ENCODE results near the gene SERPINE1. TPM values are rescaled to one million over a fixed set of nuclear protein-coding genes. Genes with fewer than 3 reads are reported as not detected.

SERPINE1 gene
- total RNA-seq, 1 donor from 2014 or later = 1.5 TPM

DNA sequence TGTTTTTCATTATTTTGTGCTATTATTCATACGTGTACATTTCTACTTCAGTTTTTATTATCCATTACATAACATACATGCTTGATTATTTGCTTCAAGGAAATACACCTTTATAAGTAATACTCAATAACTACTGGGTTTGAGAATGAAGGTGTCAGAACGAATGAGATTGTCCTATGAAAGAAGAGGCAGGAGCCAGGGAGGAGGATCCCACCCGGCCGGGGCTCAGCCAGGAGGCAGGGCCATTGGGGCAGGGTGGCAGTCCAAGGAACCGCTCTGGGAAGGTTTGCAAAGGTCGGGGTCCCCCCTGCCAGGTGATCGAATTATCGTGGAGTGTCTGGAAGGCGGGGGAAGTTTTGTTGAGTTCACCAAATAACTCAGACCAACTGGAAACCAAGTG, 32.5 kb upstream of the SERPINE1 start:
- no peaks in the 10 kb centered on the region for H3K9me3 Mint-ChIP-seq
- H3K27me3 Mint-ChIP-seq = peaks cover 8% of the 10 kb centered on the region
- H3K36me3 Mint-ChIP-seq = peaks cover 10% of the 10 kb centered on the region
- H3K27ac Mint-ChIP-seq = no peak overlapping the region
- TF ChIP-seq, protein P1, sequence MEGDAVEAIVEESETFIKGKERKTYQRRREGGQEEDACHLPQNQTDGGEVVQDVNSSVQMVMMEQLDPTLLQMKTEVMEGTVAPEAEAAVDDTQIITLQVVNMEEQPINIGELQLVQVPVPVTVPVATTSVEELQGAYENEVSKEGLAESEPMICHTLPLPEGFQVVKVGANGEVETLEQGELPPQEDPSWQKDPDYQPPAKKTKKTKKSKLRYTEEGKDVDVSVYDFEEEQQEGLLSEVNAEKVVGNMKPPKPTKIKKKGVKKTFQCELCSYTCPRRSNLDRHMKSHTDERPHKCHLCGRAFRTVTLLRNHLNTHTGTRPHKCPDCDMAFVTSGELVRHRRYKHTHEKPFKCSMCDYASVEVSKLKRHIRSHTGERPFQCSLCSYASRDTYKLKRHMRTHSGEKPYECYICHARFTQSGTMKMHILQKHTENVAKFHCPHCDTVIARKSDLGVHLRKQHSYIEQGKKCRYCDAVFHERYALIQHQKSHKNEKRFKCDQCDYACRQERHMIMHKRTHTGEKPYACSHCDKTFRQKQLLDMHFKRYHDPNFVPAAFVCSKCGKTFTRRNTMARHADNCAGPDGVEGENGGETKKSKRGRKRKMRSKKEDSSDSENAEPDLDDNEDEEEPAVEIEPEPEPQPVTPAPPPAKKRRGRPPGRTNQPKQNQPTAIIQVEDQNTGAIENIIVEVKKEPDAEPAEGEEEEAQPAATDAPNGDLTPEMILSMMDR (conservative IDR thresholded peaks at IDR 0.05) = no peak
- H3K4me1 Mint-ChIP-seq (ENCODE audit: unreplicated experiment) = no peaks in the 10 kb centered on the region
- no peak for DNase-seq (ENCODE audit: extremely low spot score, unreplicated experiment)
- H3K4me3 Mint-ChIP-seq = no peak overlapping the region

GRCh38 chr7:101094791-101095375, 32.0 kb upstream of the SERPINE1 start:
- DNase-seq (ENCODE audit: extremely low spot score, unreplicated experiment) = no peak
- Mint-ChIP-seq H3K27ac (no peak overlapping the region), H3K9me3 (no peaks in the 10 kb centered on the region), H3K4me1 (ENCODE audit: unreplicated experiment) (peaks cover 2% of the 10 kb centered on the region), H3K4me3 (no peak overlapping the region), H3K36me3 (peaks cover 6% of the 10 kb centered on the region), H3K27me3 (peaks cover 8% of the 10 kb centered on the region)
- TF ChIP-seq, protein P1 (conservative IDR thresholded peaks at IDR 0.05) = peak; percentile 75

DNA sequence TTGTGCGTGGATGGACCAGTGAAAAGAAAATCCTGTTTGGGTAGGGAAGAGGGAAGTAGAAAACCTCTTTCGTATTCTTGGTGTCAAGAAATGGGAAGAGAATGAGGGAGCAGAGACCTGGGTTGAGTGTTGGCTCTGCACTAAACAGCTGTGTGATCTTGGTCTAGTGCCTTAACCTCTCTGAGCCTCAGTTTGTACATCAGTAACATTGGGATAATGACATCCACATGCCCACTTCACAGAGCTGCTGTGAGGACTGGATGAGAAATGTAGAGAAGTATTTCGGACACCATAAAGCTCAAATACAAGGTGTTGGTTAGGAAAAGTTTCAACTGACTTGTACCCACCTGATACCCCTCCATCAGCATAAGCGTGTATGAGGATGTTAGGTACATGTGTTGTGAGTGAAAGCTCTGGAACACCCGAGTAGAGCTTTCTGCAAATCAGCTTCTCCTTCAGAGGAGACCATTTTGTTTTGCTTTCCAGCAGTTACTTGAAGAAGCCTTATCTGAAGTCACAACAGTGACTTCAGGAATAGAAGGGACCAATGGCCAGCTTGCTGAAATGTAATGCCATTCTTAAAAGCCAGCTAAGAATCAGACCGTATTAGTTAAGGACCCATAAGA, 30.5 kb upstream of the SERPINE1 start:
- DNase-seq (ENCODE audit: extremely low spot score, unreplicated experiment) = no peak
- peaks cover 8% of the 10 kb centered on the region for H3K27me3 Mint-ChIP-seq
- H3K27ac Mint-ChIP-seq = no peak overlapping the region
- peaks cover 4% of the 10 kb centered on the region for H3K4me1 Mint-ChIP-seq (ENCODE audit: unreplicated experiment)
- no peaks in the 10 kb centered on the region for H3K9me3 Mint-ChIP-seq
- H3K36me3 Mint-ChIP-seq = no peaks in the 10 kb centered on the region
- no peak overlapping the region for H3K4me3 Mint-ChIP-seq
- TF ChIP-seq, protein P1 (conservative IDR thresholded peaks at IDR 0.05) = no peak

DNA sequence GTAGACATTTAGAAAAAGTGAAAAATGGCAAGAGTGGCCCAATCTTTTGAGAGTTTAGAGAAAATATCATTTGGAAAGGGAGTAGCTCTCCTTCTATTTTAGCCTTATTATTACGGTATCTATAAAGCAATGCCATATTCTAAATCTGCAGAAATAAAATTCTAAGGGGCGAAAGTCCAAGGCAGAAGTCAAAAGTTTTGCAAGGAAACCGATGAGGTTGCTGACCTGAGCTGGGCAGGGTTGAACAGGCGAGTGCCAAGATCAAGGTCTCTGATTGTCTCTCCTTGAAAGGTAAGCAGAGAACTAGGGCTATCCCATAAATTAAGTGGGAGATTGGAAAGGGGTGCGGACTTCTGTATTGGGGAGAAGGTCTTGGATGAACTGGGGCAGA, 30.0 kb upstream of the SERPINE1 start:
- no peak overlapping the region for H3K27ac Mint-ChIP-seq
- DNase-seq (ENCODE audit: extremely low spot score, unreplicated experiment) = no peak
- H3K4me1 Mint-ChIP-seq (ENCODE audit: unreplicated experiment) = peaks cover 4% of the 10 kb centered on the region
- H3K36me3 Mint-ChIP-seq = no peaks in the 10 kb centered on the region
- H3K27me3 Mint-ChIP-seq = peaks cover 8% of the 10 kb centered on the region
- TF ChIP-seq, protein P1 (conservative IDR thresholded peaks at IDR 0.05) = no peak
- no peaks in the 10 kb centered on the region for H3K9me3 Mint-ChIP-seq
- H3K4me3 Mint-ChIP-seq = no peak overlapping the region

- Mint-ChIP-seq H3K27ac (no peak overlapping the region), H3K4me1 (ENCODE audit: unreplicated experiment) (peaks cover 4% of the 10 kb centered on the region), H3K9me3 (no peaks in the 10 kb centered on the region), H3K27me3 (peaks cover 8% of the 10 kb centered on the region), H3K36me3 (no peaks in the 10 kb centered on the region), H3K4me3 (no peak overlapping the region)
- TF ChIP-seq, protein P1 (conservative IDR thresholded peaks at IDR 0.05) = no peak
- DNase-seq (ENCODE audit: extremely low spot score, unreplicated experiment) = no peak
Measured at GRCh38 chr7:101097561-101097960, 29.3 kb upstream of the SERPINE1 start.

Data from type B pancreatic cell (in vitro differentiated cells).